Measurements from ENCODE around the gene SHANK3.
"Not testable (repeated sequence)": the region's sequence is repeated elsewhere in the genome, so short reads cannot be mapped to it uniquely, and the experiment has no call there.

SHANK3 gene

GRCh38 chr22:50627642-50628542 lies 44.7 kb upstream of the SHANK3 start, which contains the start of gene ARSA:
Gene ARSA, minus strand, starts transcription at chr22:50628152. Its CDS starts 373 bp downstream, at chr22:50627779.
- DNase-seq (ENCODE audit: low read depth) = peak; percentile 83
- TF ChIP-seq, protein P1, sequence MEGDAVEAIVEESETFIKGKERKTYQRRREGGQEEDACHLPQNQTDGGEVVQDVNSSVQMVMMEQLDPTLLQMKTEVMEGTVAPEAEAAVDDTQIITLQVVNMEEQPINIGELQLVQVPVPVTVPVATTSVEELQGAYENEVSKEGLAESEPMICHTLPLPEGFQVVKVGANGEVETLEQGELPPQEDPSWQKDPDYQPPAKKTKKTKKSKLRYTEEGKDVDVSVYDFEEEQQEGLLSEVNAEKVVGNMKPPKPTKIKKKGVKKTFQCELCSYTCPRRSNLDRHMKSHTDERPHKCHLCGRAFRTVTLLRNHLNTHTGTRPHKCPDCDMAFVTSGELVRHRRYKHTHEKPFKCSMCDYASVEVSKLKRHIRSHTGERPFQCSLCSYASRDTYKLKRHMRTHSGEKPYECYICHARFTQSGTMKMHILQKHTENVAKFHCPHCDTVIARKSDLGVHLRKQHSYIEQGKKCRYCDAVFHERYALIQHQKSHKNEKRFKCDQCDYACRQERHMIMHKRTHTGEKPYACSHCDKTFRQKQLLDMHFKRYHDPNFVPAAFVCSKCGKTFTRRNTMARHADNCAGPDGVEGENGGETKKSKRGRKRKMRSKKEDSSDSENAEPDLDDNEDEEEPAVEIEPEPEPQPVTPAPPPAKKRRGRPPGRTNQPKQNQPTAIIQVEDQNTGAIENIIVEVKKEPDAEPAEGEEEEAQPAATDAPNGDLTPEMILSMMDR (conservative IDR thresholded peaks at IDR 0.05; ENCODE audit: low read depth, low read length) = peak; percentile 51
- H3K4me3 ChIP-seq (ENCODE audit: low read depth, low read length) = peak within 1 kb of the TSS; percentile 85

DNA sequence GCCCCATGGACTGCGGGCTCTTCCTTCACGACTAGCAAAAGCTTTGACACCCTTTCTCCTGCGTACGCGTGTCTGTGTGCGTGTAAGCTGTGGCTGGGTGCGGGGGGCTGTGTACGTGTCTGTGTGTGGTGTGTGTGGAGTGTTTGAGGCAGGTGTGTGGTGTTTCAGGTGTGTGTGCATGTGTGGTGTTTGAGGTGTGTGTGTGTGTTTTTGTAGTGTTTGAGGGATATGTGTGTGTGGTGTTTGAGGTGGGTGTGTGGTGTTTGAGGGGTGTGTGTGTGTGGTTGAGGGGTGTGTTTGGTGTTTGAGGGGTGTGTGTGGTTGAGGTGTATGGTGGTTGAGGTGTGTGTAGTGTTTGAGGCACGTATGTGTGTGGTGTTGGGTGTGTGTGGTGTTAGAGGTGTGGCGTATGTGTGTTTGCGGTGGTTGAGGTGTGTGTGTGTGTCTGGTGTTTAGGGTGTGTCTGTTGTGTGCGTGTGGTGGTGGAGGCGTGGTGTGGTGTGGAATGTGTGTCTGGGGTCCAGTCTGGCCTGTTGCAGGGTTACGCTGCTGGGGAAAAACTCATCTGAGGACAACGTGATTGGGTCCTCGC lies 44.0 kb upstream of the SHANK3 start:
- H3K4me3 ChIP-seq (ENCODE audit: low read depth, low read length) = peak overlapping the region; percentile 85
- TF ChIP-seq, protein P1 (conservative IDR thresholded peaks at IDR 0.05; ENCODE audit: low read depth, low read length) = no peak
- no peak for DNase-seq (ENCODE audit: low read depth)

DNA sequence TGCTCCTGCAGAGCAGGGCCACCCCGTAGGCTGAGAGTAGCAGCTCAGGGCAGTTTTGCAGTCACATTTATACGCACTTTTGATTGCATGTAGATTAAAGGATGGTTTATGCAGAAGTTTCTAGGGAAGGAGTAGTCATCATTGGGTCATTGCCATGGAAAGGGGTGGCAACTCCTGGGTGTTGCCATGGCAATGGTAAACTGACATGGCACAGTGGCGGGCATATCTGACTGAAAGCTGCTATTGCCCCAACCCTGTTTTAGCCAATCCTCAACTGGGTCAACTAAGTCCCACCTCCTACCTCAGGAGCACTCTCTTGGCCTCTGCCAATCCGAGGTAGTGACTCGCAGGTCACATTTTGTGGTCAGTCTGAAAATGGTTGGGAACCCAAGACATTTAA lies 42.2 kb upstream of the SHANK3 start:
- no peak overlapping the region for H3K4me3 ChIP-seq (ENCODE audit: low read depth, low read length)
- TF ChIP-seq, protein P1 (conservative IDR thresholded peaks at IDR 0.05; ENCODE audit: low read depth, low read length) = no peak
- no peak for DNase-seq (ENCODE audit: low read depth)

DNA sequence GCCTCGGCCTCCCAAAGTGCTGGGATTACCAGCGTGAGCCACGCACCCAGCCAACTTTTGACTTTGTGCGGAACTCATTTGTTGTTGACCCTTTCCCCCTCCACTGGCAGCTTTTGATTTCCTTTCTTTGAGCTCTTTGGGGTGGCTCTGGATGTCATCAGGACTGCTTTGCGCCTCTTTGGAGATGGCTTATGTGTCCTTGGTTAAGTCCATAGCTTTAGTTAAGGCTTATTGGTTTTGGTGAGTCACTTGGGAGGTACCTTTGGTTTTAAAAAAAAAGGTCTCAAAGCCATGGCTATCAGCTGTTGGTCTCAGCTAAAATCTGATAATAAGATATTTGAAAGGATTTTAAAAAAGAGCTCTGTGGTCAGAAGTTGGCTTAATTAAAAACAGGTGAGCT lies 39.5 kb upstream of the SHANK3 start:
- H3K4me3 ChIP-seq (ENCODE audit: low read depth, low read length) = no peak overlapping the region
- no peak for DNase-seq (ENCODE audit: low read depth)
- TF ChIP-seq, protein P1 (conservative IDR thresholded peaks at IDR 0.05; ENCODE audit: low read depth, low read length) = no peak

DNA sequence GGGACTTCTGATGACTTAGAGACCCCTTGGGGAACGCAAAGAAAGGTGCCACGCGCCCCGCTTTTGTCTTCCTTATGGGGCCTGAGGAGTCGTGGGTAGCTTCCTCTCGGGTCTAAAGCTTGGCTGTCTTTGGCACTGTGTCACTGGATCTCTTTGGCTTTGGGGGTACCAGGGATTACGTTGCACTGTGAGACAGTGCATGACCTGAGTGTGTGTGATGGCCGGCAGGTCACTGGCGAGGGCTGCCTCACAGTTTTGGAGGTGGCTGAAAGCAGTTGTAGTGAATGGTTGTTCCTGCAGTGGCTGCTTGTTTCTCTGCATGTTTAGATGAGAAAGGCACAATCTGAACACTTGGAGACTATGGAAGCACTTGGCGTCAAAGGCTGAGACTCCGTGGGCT lies 38.9 kb upstream of the SHANK3 start:
- no peak for DNase-seq (ENCODE audit: low read depth)
- TF ChIP-seq, protein P1 (conservative IDR thresholded peaks at IDR 0.05; ENCODE audit: low read depth, low read length) = no peak
- no peak overlapping the region for H3K4me3 ChIP-seq (ENCODE audit: low read depth, low read length)

DNA sequence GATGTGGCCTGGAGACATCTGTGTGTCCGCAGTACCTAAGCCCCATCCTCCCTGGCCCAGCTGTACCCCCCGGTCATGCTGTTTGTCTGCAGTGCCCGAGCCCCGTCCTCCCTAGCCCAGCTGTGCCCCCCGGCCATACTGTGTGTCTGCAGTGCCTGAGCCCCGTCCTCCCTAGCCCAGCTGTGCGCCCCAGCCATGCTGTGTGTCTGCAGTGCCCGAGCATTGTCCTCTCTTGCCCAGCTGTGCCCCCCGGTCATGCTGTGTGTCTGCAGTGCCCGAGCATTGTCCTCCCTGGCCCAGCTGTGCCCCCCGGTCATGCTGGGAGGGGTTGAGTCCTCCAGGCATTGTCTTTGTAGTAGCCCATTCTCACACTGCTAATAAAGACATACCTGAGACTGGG lies 37.0 kb upstream of the SHANK3 start:
- no peak overlapping the region for H3K4me3 ChIP-seq (ENCODE audit: low read depth, low read length)
- no peak for DNase-seq (ENCODE audit: low read depth)
- TF ChIP-seq, protein P1 (conservative IDR thresholded peaks at IDR 0.05; ENCODE audit: low read depth, low read length) = no peak

DNA sequence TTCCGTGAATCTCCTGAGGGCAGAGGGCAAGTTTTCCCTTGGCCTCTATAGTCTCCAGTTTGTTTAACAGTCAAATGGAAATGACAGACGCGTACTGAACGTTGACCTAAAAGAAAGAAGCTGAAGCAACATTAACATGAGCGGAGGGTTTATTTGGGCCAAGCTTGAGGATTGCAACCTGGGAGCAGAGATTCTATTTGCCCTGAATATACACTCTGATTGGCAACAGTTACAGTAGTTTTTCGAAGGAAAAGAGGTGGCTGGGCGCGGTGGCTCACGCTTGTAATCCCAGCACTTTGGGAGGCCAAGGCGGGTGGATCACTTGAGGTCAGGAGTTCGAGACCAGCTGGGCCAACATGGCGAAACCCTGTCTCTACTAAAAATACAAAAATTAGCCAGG lies 32.3 kb upstream of the SHANK3 start:
- not testable (repeated sequence) for H3K4me3 ChIP-seq (ENCODE audit: low read depth, low read length); DNase-seq (ENCODE audit: low read depth)
